HG02981 (cell line): ENCODE results near the gene HPCA.

Source experiments
- ATAC-seq: cut with Tn5 transposase; IDR thresholded peaks from one replicate; pipeline ENCODE4 v1.9.1; 2021; ENCODE audit warnings: mild to moderate bottlenecking, moderate library complexity; ENCODE audit not compliant: unreplicated experiment

HPCA gene

GRCh38 chr1:32870615-32871363 lies 15.5 kb upstream of the HPCA start, which contains the start of gene FNDC5:
FNDC5 (minus strand) TSS chr1:32870912.
- no peak for ATAC-seq

GRCh38 chr1:32871364-32872191 lies 14.7 kb upstream of the HPCA start:
- no peak for ATAC-seq

- no peak for ATAC-seq
Measured at GRCh38 chr1:32872192-32872460, 14.2 kb upstream of the HPCA start.

DNA sequence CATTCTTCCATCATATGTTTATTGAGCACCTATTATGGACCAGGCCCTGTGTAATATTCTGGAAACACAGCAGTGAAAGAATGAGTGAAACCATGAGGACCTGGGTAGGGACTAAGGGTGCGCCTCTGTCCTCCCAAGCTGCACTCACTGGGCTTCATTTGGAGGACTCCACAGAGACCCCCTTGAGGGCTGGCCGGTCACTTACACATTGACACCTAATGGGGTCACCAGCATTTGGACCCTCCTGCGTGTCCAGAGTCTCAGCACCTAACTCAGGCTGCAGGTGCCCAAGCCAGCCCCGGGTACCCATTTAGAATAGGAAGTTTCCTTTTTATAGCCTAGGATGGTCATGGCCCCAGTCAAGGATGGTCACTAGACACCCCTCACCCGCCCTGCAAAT lies 12.8 kb upstream of the HPCA start:
- ATAC-seq, result no peak

- no peak for ATAC-seq
Measured at GRCh38 chr1:32874860-32875752, 11.2 kb upstream of the HPCA start.

GRCh38 chr1:32876341-32877210 lies 9.7 kb upstream of the HPCA start:
- no peak for ATAC-seq

- ATAC-seq, result no peak
Measured at GRCh38 chr1:32877211-32878110, 8.8 kb upstream of the HPCA start.

DNA sequence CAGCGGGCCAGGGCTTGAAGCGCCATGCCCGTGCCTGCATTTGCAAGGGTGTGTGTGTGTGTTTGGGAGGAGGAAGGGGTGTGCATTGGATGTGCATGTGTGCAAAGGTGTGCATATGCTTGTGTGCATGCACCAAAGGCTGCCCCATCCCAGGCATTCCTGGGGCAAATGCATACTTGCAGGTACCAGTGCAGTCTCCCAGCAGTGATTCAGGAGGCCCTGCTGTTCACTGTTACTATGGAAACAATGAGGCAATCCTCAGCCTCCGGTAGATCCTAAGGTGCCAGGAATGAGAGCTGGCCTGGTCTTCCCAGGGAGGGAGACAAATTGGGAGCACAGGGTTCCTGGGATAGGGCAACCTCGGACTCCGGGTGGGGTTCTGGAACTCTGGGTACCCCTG lies 8.1 kb upstream of the HPCA start:
- ATAC-seq, result no peak

DNA sequence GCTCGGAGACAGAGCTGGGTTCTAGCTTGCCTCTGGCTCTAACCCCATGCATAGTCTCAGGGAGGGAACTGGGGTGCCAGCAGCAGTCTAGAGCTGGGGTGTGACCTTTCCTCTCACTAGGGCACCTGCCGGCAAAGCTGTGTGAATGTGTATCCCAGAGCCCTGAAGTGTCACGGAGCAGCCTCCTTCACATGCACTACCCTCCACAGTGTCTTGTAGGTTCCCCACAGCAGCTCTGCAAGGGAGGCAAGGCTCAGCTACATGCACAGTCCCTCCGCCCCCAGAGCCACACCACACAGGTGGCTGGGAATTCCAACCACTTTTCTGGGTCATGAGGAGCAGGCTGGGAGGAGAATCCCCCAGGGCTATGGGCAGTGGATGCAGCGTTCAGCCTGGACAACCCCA lies 7.7 kb upstream of the HPCA start:
- no peak for ATAC-seq

DNA sequence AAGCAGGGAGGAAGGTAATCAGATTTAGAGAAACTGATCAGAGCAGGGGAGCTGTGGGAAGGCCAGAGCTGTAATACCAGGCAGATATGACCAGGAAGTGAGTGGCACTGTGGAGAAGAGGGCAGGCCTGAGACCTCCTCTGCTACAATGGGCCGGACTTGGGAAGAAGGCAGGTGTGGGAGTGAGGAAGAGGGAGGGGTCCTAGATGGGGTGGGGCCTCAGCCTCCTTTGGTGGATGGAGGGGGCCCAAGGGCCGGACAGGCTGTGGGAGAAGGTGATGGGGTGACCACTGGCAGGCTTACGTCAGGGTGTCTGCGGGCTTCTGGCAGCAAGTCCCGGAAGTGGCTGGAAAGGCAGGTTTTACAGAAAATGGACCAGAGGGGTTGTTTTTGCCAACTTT lies 5.0 kb upstream of the HPCA start:
- ATAC-seq, result no peak

DNA sequence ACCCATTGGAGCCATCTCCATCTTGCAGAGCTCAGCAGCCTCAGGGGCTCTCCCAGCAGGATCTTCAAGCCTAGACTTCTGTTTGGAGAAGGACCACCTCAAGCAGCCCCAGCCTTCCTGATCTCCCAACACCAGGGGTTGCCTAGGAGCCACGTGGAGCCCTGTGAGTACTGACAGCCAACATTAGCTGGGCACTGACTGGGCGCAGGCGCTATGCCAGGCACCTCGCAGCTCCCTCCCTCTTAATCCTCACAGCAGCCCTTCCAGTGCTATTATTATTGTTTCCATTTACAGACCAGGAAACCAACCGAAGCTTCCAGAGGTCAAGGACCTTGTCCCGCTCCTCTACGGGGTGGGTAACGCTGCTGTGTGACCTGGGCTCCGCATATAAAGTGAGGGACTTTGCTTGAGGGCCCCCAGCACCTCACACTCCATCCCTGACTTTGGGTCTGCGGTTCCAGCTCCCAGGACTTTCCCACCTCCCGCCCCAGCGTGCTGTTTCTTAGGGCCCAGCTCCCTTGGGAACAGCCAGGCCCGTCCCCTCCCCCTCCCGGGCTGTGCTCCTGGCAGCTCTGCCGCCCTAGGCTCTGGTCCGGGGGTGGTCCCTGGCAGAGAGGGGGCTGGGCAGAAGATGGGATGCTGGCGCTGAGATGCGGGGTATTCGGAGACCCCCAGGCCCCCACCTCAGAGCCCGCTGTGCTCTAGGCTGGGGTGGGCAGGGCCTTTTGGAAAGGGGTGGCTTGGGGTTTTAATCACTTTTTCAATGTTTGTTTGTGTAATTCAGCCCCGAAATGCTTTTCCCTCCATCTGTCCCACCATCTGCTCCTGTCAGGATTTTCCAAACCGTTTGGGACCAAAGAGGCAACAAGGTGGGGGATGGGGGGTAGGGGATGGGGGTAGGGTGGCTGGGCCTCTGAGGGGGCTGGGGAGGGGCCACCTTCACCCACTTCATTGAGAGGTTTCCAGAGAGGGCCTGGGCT lies 4.1 kb upstream of the HPCA start:
- no peak for ATAC-seq

- no peak for ATAC-seq
Measured at GRCh38 chr1:32883338-32884031, 2.8 kb upstream of the HPCA start.

DNA sequence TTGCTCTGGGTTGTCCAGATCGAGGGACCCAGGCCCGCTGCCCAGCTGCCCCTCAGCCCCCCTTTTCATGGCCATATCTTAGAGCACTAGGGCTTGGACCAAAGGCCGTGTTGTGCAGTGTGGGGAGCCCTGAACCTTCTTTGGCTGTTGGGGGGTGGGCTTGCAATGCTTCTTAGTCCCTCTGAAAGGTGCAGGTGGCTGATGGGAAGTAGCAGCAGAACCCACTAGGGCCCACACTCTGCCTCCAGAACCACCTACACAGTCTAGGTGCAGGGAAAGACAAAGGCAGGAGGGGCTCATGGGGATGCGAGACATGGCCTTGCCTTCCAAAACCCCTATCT lies 2.3 kb upstream of the HPCA start:
- ATAC-seq, result no peak

GRCh38 chr1:32884726-32885125 lies 1.6 kb upstream of the HPCA start:
- ATAC-seq, result no peak

DNA sequence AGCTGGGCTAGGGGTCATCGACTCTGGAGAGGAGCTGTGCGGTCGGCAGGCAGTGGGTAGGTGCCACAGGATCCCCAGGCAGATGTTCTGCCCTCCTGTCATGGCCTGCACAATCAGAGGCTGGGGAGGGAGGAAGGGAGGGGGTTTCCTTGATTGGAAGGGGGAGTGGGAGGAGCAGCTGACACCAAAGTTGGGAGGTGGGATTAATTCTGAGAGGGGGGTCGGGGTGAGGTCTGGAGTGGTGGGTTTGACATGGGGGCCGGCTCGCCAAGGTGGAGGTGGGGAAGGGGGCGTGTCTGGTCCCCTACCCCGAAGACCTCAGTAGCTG lies 651 bp upstream of the HPCA start:
- no peak for ATAC-seq

GRCh38 chr1:32886828-32887414 lies 630 bp downstream of the HPCA start:
- ATAC-seq, result no peak

DNA sequence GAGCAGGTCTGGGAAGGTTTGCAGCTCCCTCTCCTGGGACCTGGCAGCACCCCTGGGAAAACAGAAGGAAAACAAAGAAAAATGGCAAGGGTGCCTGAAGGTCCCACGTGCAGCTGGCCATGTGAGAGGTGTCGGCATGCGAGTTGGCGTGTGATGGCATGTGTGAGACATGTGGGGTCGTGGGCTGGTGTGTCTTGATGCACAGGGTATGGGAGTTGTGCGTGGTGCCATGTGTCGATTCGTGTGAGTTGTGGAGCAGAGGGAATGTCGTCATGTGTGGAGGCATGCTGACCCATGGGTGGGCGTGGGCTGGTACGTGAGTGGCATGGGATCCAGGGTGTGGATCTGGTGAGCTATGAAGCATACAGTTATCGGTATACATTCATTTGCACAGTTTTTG lies 1.3 kb downstream of the HPCA start:
- ATAC-seq, result no peak

GRCh38 chr1:32888134-32888533 lies 1.8 kb downstream of the HPCA start:
- ATAC-seq, result no peak
